ENCODE measurements around the gene TBX10. TPM values are rescaled to one million over a fixed set of nuclear protein-coding genes. Genes with fewer than 3 reads are reported as not detected.

The TBX10 gene
- total RNA-seq, 3 donors from 2014 or later = not detected

GRCh38 chr11:67654225-67654624 lies 14.7 kb upstream of the TBX10 start:
- Histone ChIP-seq H3K9me3 (no peaks in the 10 kb centered on the region), H3K36me3 (no peaks in the 10 kb centered on the region), H3K27me3 (no peaks in the 10 kb centered on the region), H3K4me3 (no peak overlapping the region), H3K27ac (no peak overlapping the region), H3K4me1 (no peaks in the 10 kb centered on the region)
- TF ChIP-seq POLR2A (IDR thresholded peaks at IDR 0.05) = no peak
- TF ChIP-seq POLR2AphosphoS5 (IDR thresholded peaks at IDR 0.05) = no peak
- TF ChIP-seq CTCF (IDR thresholded peaks at IDR 0.05) = no peak
- intact Hi-C loops (cut with DNase I; ENCODE audit: low total_unique reads) = no loop called here
- peak in 1 of 2 donors; percentile 33 for DNase-seq (ENCODE audit: low spot score in 2 of 2)

DNA sequence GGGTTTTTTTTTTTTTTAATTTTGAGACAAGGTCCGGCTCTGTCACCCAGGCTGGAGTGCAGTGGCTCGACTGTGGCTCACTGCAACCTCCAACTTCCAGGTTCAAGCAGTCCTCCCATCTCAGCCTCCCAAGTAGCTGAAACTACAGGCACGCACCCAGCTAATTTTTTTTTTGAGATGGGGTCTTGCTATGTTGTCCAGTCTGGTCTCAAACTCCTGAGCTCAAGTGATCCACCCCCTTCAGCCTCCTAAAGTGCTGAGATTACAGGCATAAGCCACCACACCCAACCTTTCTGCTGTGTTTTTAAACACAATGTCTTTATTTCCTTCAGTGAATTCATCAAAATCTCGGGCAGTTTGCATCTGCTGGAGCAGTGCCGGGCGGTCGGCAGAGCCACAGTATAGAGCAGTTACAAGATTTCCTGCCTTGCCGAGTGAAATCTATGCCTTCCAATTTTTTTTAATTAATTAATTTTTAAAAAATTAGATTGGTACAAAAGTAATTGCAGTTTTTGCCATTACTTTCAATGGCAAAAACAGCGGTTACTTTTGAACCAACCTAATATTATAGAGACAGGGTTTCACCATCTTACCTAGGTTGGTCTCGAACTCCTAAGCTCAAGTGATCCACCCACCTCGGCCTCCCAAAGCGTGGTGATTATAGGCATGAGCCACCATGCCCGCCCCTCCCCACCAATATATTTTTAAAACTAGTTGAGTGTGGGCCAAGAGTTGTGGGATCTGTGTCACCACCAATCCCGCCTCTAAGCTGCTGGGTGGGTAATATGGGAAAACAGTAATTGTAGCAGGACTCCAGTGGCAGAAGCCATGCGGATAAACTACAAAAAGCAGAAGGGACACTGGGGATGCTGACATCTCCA lies 13.6 kb upstream of the TBX10 start:
- peak in 1 of 2 donors; percentile 47 for DNase-seq (ENCODE audit: low spot score in 2 of 2)
- no peaks in the 10 kb centered on the region for H3K27me3 ChIP-seq
- intact Hi-C loops (cut with DNase I; ENCODE audit: low total_unique reads) = no loop called here
- no peaks in the 10 kb centered on the region for H3K4me1 ChIP-seq
- no peak overlapping the region for H3K4me3 ChIP-seq
- H3K27ac ChIP-seq = no peak overlapping the region
- no peaks in the 10 kb centered on the region for H3K9me3 ChIP-seq
- TF ChIP-seq CTCF (IDR thresholded peaks at IDR 0.05) (no peak), POLR2AphosphoS5 (IDR thresholded peaks at IDR 0.05) (no peak), POLR2A (IDR thresholded peaks at IDR 0.05) (no peak)
- no peaks in the 10 kb centered on the region for H3K36me3 ChIP-seq

- H3K4me1 ChIP-seq = no peaks in the 10 kb centered on the region
- no peak for DNase-seq (ENCODE audit: low spot score in 2 of 2)
- H3K36me3 ChIP-seq = no peaks in the 10 kb centered on the region
- TF ChIP-seq POLR2AphosphoS5 (IDR thresholded peaks at IDR 0.05) = no peak
- no peak for TF ChIP-seq POLR2A (IDR thresholded peaks at IDR 0.05)
- TF ChIP-seq CTCF (IDR thresholded peaks at IDR 0.05) = no peak
- H3K9me3 ChIP-seq = no peaks in the 10 kb centered on the region
- no peaks in the 10 kb centered on the region for H3K27me3 ChIP-seq
- H3K4me3 ChIP-seq = no peak overlapping the region
- H3K27ac ChIP-seq = no peak overlapping the region
- intact Hi-C loops (cut with DNase I; ENCODE audit: low total_unique reads) = no loop called here
These were observed 12.6 kb upstream of the TBX10 start for GRCh38 chr11:67651976-67652781.

- intact Hi-C loops (cut with DNase I; ENCODE audit: low total_unique reads) = no loop called here
- no peak for DNase-seq (ENCODE audit: low spot score in 2 of 2)
- H3K4me1 ChIP-seq = no peaks in the 10 kb centered on the region
- peak overlapping the region; percentile 14 to 33 for H3K27ac ChIP-seq
- H3K9me3 ChIP-seq = no peaks in the 10 kb centered on the region
- TF ChIP-seq CTCF (IDR thresholded peaks at IDR 0.05) (no peak), POLR2AphosphoS5 (IDR thresholded peaks at IDR 0.05) (no peak), POLR2A (IDR thresholded peaks at IDR 0.05) (no peak)
- H3K27me3 ChIP-seq = no peaks in the 10 kb centered on the region
- no peaks in the 10 kb centered on the region for H3K36me3 ChIP-seq
- peak overlapping the region; percentile 26 to 71 (median 58) for H3K4me3 ChIP-seq
These were observed 10.3 kb upstream of the TBX10 start for GRCh38 chr11:67649634-67650510.
